Measurements from ENCODE around the gene BICRAL. TPM values are rescaled to one million over a fixed set of nuclear protein-coding genes. Genes with fewer than 3 reads are reported as not detected.
"Not testable (repeated sequence)": the region's sequence is repeated elsewhere in the genome, so short reads cannot be mapped to it uniquely, and the experiment has no call there.

The BICRAL gene
- total RNA-seq, 1 donor from 2014 or later = 11.3 TPM

GRCh38 chr6:42762426-42762859, 19.4 kb upstream of the BICRAL start:
- intact Hi-C loops (cut with DNase I) = no loop called here
- DNase-seq (ENCODE audit: low spot score) = no peak

DNA sequence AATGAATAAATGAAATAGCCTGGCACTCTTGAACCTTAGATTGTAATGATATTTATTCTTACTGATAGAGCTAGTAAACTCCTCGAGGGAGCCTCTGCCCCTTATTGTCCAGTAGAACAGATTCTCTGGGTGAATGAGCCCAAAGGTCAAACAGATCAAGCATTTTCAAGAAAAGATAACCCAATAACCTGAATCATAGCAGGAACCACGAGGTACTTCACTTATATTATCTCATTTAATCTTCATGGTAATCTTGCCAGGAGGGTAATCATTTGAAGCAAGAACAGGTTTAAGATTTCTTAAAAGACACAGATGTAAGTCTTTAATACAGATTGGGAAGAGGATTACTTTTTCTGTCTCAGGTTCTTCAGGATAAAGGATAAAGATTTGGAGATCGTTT, 18.9 kb upstream of the BICRAL start:
- intact Hi-C loops (cut with DNase I) = no loop called here

DNA sequence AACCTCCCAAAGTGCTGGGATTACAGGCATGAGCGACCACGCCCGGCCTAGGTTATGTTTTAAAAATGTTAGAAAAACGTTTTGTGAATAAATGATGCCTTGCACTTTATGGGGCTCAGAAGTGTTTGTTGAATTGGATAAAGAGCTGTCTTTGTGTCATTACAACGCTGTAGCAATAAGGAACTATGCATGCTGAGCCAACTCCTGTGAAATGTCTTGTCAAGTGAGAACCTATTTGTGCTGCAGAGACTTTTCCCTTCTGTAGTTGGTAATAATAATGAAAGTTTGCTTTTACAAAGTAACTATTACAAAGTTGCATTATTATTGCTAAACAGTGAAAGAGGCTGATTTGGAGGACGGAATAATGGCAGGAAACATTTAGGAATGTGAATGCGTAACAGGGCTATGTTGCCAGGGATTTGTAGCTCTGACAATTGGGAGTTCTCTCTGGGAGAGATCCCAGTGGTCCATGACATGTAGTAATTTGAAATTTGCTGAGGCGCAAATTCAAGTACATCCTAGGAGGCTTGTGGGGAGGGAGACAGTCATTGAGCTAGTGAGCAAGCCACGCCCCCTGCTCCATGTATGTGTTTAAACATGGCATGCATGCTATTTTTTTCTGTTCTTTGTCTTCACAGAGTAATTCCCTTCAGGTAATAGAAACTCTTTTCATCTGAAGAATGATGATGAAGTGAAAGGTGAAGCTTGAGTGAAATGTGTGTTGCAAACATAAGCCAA, 16.8 kb upstream of the BICRAL start:
- intact Hi-C loops (cut with DNase I) = no loop called here
- no peak for DNase-seq (ENCODE audit: low spot score)

More for the DNA sequence above, 18.9 kb upstream of the BICRAL start:
- DNase-seq (ENCODE audit: low spot score) = no peak

DNA sequence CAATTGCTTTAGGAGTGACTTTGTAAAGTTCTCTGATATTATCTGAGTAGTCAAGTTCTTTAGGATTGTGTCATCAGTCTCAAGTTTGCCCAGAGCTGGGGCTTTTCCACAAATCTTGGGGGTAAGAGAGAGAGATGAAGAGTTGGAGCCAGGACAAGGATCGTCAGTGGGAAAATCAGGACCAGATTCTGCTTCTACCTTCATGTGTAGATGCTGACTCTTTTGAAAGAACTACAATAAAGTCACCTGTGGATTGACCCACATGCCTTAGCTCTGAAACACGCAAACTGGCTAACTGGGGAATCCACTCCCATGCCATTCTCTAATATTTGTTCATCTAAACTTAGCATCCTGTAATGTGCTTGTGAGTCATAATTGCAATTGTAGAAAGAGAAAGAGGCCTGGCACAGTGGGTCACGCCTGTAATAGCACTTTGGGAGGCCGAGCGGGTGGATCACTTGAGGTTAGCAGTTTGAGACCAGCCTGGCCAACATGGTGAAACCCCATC, 15.6 kb upstream of the BICRAL start:
- no peak for DNase-seq (ENCODE audit: low spot score)
- intact Hi-C loops (cut with DNase I) = no loop called here

DNA sequence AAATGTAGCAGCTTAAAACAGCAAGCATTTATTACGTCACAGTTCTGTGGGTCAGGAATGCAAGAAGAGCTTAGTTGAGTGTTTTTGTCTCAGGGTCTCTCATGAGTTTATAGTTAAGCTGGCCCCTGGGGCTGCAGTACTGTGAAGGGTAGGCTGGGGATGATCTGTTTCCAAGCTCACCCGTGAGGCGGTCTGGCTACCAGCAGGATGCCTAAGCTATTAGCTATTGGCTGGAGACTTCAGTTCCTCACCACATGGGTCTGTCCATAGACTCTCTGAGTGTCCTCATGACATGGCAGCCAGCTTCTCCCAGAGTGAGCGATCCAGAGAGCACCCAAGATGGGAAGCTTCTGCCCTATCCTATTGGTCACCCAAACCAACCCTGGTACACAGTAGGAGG, 12.8 kb upstream of the BICRAL start:
- intact Hi-C loops (cut with DNase I) = no loop called here
- no peak for DNase-seq (ENCODE audit: low spot score)

DNA sequence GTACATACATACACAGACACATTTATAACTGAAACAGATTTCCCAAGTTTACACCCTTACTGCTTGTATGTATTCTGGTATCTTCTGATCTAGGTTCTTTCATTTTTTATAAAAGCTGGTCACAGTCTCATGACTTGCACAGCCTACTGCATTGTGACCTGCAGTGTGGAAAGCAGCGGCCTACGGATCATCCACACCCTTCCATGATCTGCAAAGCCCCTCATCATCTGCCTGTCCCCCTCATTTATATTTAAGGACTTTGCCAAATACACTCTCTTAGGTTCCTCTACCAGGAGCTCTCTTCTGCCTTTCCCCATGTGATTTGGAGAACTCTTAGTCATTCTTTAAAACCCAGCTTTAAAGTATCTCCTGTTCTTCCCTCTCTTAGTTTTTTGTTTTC, 12.0 kb upstream of the BICRAL start:
- intact Hi-C loops (cut with DNase I) = no loop called here
- no peak for DNase-seq (ENCODE audit: low spot score)

DNA sequence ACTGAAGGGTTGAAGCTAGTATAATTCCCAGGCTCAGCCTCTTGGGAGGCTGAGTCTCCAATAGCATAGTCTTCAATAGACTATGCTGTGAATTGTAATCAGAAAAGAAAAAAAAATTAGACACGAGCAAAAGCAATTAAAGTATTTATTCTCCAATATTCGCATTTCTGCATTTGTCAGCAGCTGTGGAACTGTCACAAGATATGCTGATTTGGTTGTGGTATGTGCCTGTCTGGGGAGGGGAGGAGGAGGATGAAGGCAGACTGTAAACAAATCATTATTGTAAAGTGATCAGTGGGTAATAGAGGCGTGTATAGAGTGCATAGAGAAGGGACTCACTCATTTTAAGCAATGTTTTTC, 10.1 kb upstream of the BICRAL start:
- intact Hi-C loops (cut with DNase I) = no loop called here
- no peak for DNase-seq (ENCODE audit: low spot score)

- DNase-seq (ENCODE audit: low spot score) = no peak
- intact Hi-C loops (cut with DNase I) = no loop called here
These were observed 7.7 kb upstream of the BICRAL start for GRCh38 chr6:42774201-42774600.

DNA sequence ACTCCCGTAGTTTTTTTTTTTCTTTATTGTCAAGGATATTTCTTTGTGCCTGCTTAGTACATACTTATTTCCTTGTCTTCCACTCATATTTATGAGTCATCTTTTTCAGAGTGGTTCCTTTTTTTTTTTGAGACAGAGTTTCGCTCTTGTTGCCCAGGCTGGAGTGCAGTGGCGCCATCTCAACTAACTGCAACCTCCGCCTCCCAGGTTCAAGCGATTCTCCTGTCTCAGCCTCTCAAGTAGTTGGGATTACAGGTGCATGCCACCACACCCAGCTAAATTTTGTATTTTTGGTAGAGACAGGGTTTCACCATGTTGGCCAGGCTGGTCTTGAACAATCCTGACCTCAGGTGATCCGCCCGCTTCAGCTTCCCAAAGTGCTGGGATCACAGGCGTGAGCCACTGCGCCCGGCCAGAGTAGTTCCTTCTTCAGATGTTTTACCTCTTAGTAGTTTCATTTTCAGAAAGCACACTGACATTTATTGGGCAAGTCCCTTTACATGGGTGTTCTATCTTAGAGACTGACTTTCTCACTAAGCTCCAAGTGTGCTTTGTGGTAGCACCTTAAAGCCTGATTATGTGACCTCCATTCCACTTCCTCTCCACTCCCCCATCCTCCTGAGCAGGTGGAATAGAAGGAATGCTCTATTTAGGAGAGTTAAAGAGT, 6.9 kb upstream of the BICRAL start:
- DNase-seq (ENCODE audit: low spot score); intact Hi-C loops (cut with DNase I): not testable (repeated sequence)

- intact Hi-C loops (cut with DNase I) = no loop called here
These were observed 4.6 kb upstream of the BICRAL start for GRCh38 chr6:42777126-42777822.

GRCh38 chr6:42778122-42778521, 3.7 kb upstream of the BICRAL start:
- no peak for DNase-seq (ENCODE audit: low spot score)
- intact Hi-C loops (cut with DNase I) = no loop called here

More at GRCh38 chr6:42777126-42777822, 4.6 kb upstream of the BICRAL start:
- DNase-seq (ENCODE audit: low spot score) = no peak

DNA sequence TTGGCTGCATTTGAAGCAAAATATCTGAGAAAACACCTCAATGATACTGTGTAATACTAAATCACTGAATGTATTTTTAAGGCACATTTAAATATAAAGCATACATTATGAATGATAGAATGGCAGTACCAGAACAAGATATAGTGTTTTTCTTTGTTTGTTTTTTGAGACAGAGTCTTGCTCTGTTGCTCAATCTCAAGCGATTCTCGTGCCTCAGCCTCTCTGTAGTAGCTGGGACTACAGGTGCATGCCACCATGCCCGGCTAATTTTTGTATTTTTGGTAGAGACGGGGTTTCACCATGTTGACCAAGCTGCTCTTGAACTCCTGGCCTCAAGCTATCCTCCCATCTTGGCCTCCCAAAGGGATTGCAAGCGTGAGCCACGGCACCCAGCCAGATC, 2.3 kb upstream of the BICRAL start:
- intact Hi-C loops (cut with DNase I) = no loop called here
- no peak for DNase-seq (ENCODE audit: low spot score)

- intact Hi-C loops (cut with DNase I) = loop anchor here (5.0 kb wide), 2 partner anchors 41 to 96 kb away; partner anchors contain the start of gene RPL7L1
- DNase-seq (ENCODE audit: low spot score) = no peak
These were observed 381 bp upstream of the BICRAL start for GRCh38 chr6:42781546-42781795.

- peak; percentile 90 for DNase-seq (ENCODE audit: low spot score)
- intact Hi-C loops (cut with DNase I) = loop anchor here (1.0 to 5.0 kb wide), 3 partner anchors 36 to 95 kb away; partner anchors contain the start of genes RPL7L1 and TBCC
These were observed 881 bp downstream of the BICRAL start for GRCh38 chr6:42782689-42783176.

GRCh38 chr6:42783177-42783875, 1.5 kb downstream of the BICRAL start:
- peak; percentile 89 for DNase-seq (ENCODE audit: low spot score)
- intact Hi-C loops (cut with DNase I) = loop anchor here (1.0 to 5.0 kb wide), 3 partner anchors 37 to 94 kb away; partner anchors contain the start of genes RPL7L1 and TBCC

DNA sequence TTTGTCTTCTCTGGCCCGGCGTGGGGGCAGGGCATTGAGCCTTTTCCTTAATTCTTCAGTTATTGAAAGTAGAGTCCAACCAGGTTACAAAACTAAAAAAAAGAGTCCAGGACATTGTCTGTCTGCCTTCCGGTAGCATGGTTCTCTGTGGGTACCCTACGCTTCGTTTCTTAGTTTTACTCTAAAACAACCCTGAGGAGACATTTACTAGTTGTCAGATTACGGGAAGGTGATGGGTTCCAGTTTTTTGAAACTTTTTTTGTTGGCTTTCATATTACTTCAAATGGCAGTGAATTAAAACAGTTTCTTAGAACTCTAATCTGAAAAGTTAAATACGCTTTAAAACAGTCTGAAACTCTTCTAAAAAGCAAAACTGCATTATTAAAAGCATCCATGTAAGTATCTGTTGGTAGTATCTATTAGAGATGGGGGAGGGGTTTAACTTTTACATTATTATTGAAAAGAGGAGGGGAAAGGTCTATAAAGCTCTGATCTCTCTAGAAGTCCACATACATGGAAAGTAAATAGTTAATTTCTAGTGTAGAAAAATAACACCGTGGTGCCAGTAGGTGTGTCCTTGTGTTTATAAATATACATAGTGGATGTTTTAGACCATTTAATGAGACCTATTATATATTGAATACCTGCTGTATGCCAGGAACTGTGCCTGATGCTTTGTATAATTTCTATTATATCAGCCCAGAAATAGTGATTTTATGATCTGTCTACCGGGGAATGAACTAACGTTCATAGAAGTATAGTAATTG, 2.2 kb downstream of the BICRAL start:
- intact Hi-C loops (cut with DNase I) = loop anchor here (1.0 to 5.0 kb wide), 3 partner anchors 38 to 93 kb away; partner anchors contain the start of genes RPL7L1 and TBCC
- DNase-seq (ENCODE audit: low spot score) = no peak

DNA sequence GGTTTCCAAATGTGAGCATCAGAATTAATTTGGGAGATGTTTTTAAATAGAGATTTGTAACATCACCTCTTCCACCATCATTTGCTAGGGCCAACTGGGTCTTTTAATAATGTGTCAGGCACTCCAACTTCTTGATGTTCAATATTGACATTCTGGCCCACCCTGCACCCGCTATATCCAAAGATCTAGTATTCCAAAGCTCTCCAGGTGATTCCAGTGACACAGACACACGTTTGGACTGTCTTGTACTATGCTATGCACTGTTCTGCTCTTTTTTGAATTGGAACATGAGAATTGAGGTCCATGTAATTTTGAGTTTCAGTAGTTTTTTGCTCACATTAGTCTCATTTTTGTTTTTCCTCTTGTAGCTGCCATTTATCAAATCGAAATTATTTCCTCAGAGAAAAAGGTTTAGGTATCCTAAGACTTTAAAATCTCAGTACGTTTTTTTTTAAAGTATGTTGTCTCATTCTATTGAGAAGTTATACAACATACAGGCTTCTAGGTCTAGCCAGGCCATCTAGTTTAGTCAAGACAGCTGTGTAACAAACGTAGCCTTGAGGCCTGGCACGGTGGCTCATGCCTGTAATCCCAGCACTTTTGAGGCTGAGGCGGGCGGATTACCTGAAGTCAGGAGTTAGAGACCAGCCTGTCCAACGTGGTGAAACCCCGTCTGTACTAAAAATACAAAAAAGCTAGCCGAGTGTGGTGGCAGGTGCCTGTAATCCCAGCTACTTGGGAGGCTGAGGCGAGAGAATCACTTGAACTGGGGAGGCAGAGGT, 3.1 kb downstream of the BICRAL start:
- intact Hi-C loops (cut with DNase I) = loop anchor here (5.0 kb wide), 2 partner anchors 37 to 92 kb away; partner anchors contain the start of gene RPL7L1
- no peak for DNase-seq (ENCODE audit: low spot score)

DNA sequence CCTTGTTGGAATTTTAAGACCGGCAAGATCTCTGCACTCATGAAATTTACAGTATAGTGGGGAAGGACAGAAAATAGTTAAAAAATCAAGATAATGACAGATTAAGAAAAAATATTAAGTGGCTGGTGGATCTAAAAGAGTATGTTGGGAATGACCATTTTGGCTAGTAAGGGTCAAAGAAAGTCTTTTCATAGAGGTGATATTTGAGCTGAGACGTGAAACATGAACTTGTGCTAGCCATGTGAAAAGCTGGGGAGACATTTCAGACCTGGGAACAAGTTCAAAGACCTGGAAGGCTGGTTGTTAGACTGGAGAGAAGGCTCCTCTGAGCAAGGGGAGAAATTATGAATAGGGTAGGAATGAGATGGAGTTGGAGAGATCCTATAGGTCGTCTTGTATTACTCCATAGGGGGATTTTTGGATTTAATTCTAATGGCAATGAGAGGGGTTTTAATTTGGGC, 4.7 kb downstream of the BICRAL start:
- no peak for DNase-seq (ENCODE audit: low spot score)
- intact Hi-C loops (cut with DNase I) = no loop called here
